ENCODE data around the gene PTGES.

- TF ChIP-seq CTCF (IDR thresholded peaks at IDR 0.05) (no peak), EZH2phosphoT487 (IDR thresholded peaks at IDR 0.05) (no peak)
These were observed 12.7 kb downstream of the PTGES start for GRCh38 chr9:129740174-129740573.
